ENCODE measurements around the gene FBXL16. TPM values are rescaled to one million over a fixed set of nuclear protein-coding genes. Genes with fewer than 3 reads are reported as not detected.

The FBXL16 gene
- total and polyA plus RNA-seq, 2 donors (not counting 3 experiments of a cell fraction or from before 2014, with no cell fraction given): 0.07 to 0.22 TPM

DNA sequence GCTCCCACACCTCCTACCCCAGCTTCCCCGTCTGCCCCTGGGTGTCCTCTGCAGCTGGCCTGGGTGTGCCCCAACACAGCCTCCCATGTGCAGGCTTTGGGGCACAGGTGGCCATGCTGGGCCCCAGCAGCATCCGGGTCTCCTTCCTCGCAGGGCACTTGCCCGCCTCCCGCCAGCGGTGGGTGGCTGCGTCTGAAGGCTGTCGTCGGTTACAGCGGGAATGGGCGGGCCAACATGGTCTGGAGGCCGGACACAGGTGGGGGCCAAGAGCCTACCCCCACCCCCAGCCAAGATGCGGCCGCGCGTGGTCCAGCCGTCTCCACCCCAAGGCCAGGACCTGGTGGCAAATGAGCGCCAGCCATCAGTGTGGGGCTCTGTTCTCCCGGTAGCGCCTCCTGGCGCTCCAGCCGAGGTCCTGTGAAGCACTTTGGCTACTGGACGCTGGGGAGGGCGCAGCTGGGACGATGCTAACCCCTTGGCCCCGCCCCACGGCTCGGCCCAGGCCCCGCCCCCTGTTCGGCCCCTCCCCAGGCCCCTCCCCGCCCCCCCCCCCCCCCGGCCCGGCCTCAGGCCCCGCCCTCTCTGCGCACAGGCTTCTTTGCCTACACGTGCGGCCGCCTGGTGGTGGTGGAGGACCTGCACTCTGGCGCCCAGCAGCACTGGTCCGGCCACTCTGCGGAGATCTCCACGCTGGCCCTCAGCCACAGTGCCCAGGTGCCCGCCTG is 45.0 kb downstream of the FBXL16 start:
- intact Hi-C loops (cut with micrococcal nuclease): loop anchor here (1.0 kb wide), 5 partner anchors 11 to 268 kb away; partner anchors contain the start of gene WDR90
- Histone ChIP-seq H2AFZ (ENCODE audit: low read depth, low read length) (peak overlapping the region; percentile 25), H3K27me3 (ENCODE audit: control insufficient read depth in 2 of 2, insufficient read depth in 2 of 2, low read length in 2 of 2) (no peaks in the 10 kb centered on the region), H3K79me2 (ENCODE audit: control insufficient read depth, insufficient read depth, low read length) (no peaks in the 10 kb centered on the region), H3K4me1 (ENCODE audit: control insufficient read depth, extremely low read depth, insufficient read depth, low read length) (no peaks in the 10 kb centered on the region), H4K20me1 (replicated peaks; ENCODE audit: control insufficient read depth, extremely low read depth, insufficient read depth, low read length) (no peaks in the 10 kb centered on the region), H3K36me3 (ENCODE audit: control insufficient read depth in 2 of 2, extremely low read depth in 1 of 2, insufficient read depth in 2 of 2, low read length in 2 of 2) (peaks cover 0 to 3% of the 10 kb centered on the region in 2 experiments), H3K9me3 (replicated peaks; ENCODE audit: control insufficient read depth, insufficient read depth, low read length) (no peaks in the 10 kb centered on the region), H3K27ac (ENCODE audit: insufficient read depth, low read depth, low read length) (no peak overlapping the region), H3K4me2 (ENCODE audit: insufficient read depth, low read length) (no peak overlapping the region), H3K9me1 (replicated peaks; ENCODE audit: control insufficient read depth, extremely low read depth, insufficient read depth, low read length) (no peaks in the 10 kb centered on the region), H3K9ac (replicated peaks; ENCODE audit: extremely low read depth, insufficient read depth, low read length) (no peak overlapping the region), H3K4me3 (replicated peaks in 1 of 3; ENCODE audit: insufficient read depth in 1 of 3, low read depth in 1 of 3, low read length in 3 of 3) (peak overlapping the region in 1 of 3 experiments; percentile 11)
- CTCF ChIA-PET: interaction anchor here (0.7 to 1.9 kb wide), 10 partner anchors 9 to 134 kb away, joined by 3 to 16 read pairs (median 3); partner anchors contain the start of genes METTL26 and WDR90
- BruUV-seq (replicated peaks): no TSS peak
- POLR2A ChIA-PET: interaction anchor here (0.7 kb wide), 1 partner anchor 12 kb away, joined by 3 read pairs; no protein-coding TSS in a partner anchor
- FAIRE-seq (peak; percentile 96), DNase-seq (ENCODE audit: low read depth, low spot score) (peak; percentile 88)
- dilution Hi-C loops (cut with MboI; ENCODE audit: extremely low pct_ligation_motif_present, low sequenced_read_pairs): no loop called here
- no peak for TF ChIP-seq MYC (IDR thresholded peaks at IDR 0.05; ENCODE audit: low read depth, low read length)
- no peak for TF ChIP-seq JUN (IDR thresholded peaks at IDR 0.05; ENCODE audit: borderline replicate concordance, insufficient read depth, insufficient read length, low read depth)
- TF ChIP-seq GATA2 (IDR thresholded peaks at IDR 0.05; ENCODE audit: insufficient read depth, insufficient read length, low read depth, low read length): no peak
- peak; percentile 56 for TF ChIP-seq POLR2A (IDR thresholded peaks at IDR 0.05; ENCODE audit: low read depth, low read length)
- no peak for TF ChIP-seq EZH2 (IDR thresholded peaks at IDR 0.05; ENCODE audit: borderline replicate concordance, low read depth, low read length, severe bottlenecking)
- no peak for TF ChIP-seq FOS (IDR thresholded peaks at IDR 0.05; ENCODE audit: borderline replicate concordance, insufficient read depth, low read length)
- TF ChIP-seq POLR2AphosphoS5 (IDR thresholded peaks at IDR 0.05; ENCODE audit: insufficient read depth, low read depth, low read length): peak; percentile 54
- TF ChIP-seq, protein P1, sequence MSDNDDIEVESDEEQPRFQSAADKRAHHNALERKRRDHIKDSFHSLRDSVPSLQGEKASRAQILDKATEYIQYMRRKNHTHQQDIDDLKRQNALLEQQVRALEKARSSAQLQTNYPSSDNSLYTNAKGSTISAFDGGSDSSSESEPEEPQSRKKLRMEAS (IDR thresholded peaks at IDR 0.05; ENCODE audit: insufficient read depth, insufficient read length): peak; percentile 59
- TF ChIP-seq, protein P2, sequence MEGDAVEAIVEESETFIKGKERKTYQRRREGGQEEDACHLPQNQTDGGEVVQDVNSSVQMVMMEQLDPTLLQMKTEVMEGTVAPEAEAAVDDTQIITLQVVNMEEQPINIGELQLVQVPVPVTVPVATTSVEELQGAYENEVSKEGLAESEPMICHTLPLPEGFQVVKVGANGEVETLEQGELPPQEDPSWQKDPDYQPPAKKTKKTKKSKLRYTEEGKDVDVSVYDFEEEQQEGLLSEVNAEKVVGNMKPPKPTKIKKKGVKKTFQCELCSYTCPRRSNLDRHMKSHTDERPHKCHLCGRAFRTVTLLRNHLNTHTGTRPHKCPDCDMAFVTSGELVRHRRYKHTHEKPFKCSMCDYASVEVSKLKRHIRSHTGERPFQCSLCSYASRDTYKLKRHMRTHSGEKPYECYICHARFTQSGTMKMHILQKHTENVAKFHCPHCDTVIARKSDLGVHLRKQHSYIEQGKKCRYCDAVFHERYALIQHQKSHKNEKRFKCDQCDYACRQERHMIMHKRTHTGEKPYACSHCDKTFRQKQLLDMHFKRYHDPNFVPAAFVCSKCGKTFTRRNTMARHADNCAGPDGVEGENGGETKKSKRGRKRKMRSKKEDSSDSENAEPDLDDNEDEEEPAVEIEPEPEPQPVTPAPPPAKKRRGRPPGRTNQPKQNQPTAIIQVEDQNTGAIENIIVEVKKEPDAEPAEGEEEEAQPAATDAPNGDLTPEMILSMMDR (IDR thresholded peaks at IDR 0.05; ENCODE audit: extremely low read depth in 1 of 2, insufficient read depth in 1 of 2, low read depth in 1 of 2, low read length in 2 of 2): peak; percentile 38 to 74
